Measurements from ENCODE around the gene GAS2. TPM values are rescaled to one million over a fixed set of nuclear protein-coding genes. Genes with fewer than 3 reads are reported as not detected.

GAS2 gene
- total and polyA plus RNA-seq, 2 donors (not counting 1 experiment from before 2014, with no cell fraction given) = 2.5 to 6.5 TPM

GRCh38 chr11:22775248-22775647 lies 108.8 kb downstream of the GAS2 start:
- DNase-seq (no peak), ATAC-seq (ENCODE audit: low read depth) (no peak)
- WGBS (ENCODE audit: insufficient coverage) = 81% methylated on average over 2 of the region's 5 CpGs
- Histone ChIP-seq H3K79me2 (ENCODE audit: control insufficient read depth, insufficient read depth, low read length) (no peaks in the 10 kb centered on the region), H3K27me3 (replicated peaks in 1 of 4; ENCODE audit: control extremely low read depth in 1 of 4, control insufficient read depth in 3 of 4, insufficient read depth in 4 of 4, low read length in 3 of 4) (no peaks in the 10 kb centered on the region), H3K4me2 (replicated peaks; ENCODE audit: low read depth, low read length, poor library complexity, severe bottlenecking) (no peak overlapping the region), H3K36me3 (replicated peaks in 1 of 2; ENCODE audit: control extremely low read depth in 1 of 2, control insufficient read depth in 1 of 2, extremely low read depth in 1 of 2, insufficient read depth in 2 of 2, low read length in 1 of 2) (no peaks in the 10 kb centered on the region), H3K9ac (ENCODE audit: low read length) (no peak overlapping the region), H3K4me1 (ENCODE audit: control insufficient read depth in 2 of 2, insufficient read depth in 2 of 2, low read length in 2 of 2) (no peaks in the 10 kb centered on the region), H3K9me3 (ENCODE audit: control extremely low read depth in 1 of 3, control insufficient read depth in 2 of 3, insufficient read depth in 1 of 3, low read length in 2 of 3) (no peaks in the 10 kb centered on the region), H4K20me1 (ENCODE audit: control insufficient read depth, insufficient read depth, low read length, poor library complexity, severe bottlenecking) (no peaks in the 10 kb centered on the region), H3K4me3 (ENCODE audit: control extremely low read depth in 1 of 5, extremely low read depth in 1 of 5, insufficient read depth in 1 of 5, low read depth in 2 of 5, low read length in 4 of 5) (no peak overlapping the region), H2AFZ (ENCODE audit: insufficient read depth, low read depth, low read length, poor library complexity, severe bottlenecking) (no peak overlapping the region), H3K27ac (ENCODE audit: low read length in 2 of 2) (no peak overlapping the region)
- TF ChIP-seq, protein P1, sequence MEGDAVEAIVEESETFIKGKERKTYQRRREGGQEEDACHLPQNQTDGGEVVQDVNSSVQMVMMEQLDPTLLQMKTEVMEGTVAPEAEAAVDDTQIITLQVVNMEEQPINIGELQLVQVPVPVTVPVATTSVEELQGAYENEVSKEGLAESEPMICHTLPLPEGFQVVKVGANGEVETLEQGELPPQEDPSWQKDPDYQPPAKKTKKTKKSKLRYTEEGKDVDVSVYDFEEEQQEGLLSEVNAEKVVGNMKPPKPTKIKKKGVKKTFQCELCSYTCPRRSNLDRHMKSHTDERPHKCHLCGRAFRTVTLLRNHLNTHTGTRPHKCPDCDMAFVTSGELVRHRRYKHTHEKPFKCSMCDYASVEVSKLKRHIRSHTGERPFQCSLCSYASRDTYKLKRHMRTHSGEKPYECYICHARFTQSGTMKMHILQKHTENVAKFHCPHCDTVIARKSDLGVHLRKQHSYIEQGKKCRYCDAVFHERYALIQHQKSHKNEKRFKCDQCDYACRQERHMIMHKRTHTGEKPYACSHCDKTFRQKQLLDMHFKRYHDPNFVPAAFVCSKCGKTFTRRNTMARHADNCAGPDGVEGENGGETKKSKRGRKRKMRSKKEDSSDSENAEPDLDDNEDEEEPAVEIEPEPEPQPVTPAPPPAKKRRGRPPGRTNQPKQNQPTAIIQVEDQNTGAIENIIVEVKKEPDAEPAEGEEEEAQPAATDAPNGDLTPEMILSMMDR (IDR thresholded peaks at IDR 0.05) = no peak
- TF ChIP-seq EZH2 (IDR thresholded peaks at IDR 0.05; ENCODE audit: borderline replicate concordance, insufficient read depth, low read depth, low read length, poor library complexity, severe bottlenecking) = no peak
- no peak overlapping the region for H3K4me3 Mint-ChIP-seq
- H3K4me1 Mint-ChIP-seq = no peaks in the 10 kb centered on the region
- POLR2A ChIA-PET = no interaction called here
- intact Hi-C loops (cut with micrococcal nuclease) = no loop called here
- H3K9me3 Mint-ChIP-seq (ENCODE audit: insufficient read depth) = no peaks in the 10 kb centered on the region
- CTCF ChIA-PET = interaction anchor here (4.3 kb wide), 1 partner anchor 12 kb away, joined by 27 read pairs; no protein-coding TSS in a partner anchor
- H3K27ac Mint-ChIP-seq = no peak overlapping the region
- peaks cover 7% of the 10 kb centered on the region for H3K27me3 Mint-ChIP-seq

DNA sequence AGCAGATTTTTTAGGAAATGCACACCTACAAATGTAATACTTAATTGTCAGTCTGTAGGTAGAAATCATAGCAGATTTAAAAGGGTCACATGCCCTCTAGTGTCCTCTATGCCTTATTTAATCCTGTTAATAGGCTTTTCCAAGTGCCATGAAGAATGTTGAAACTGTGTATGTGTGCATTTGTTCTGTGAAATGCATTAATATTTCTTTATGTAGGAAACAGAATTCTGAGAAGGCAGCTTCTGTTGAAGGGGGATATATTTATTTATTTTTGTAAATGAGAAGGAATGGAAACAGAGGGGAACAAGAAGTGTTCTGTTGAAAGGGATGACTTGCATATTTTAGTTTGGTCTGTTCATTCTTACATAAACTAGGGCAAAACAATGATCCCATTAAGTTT lies 112.2 kb downstream of the GAS2 start:
- no peak overlapping the region for H2AFZ ChIP-seq (ENCODE audit: insufficient read depth, low read depth, low read length, poor library complexity, severe bottlenecking)
- H3K4me2 ChIP-seq (replicated peaks; ENCODE audit: low read depth, low read length, poor library complexity, severe bottlenecking) = no peak overlapping the region
- ATAC-seq (ENCODE audit: low read depth) (no peak), DNase-seq (no peak)
- H3K4me3 Mint-ChIP-seq = no peak overlapping the region
- POLR2A ChIA-PET = no interaction called here
- intact Hi-C loops (cut with micrococcal nuclease) = no loop called here
- H3K27me3 Mint-ChIP-seq = peaks cover 7% of the 10 kb centered on the region
- H3K4me1 Mint-ChIP-seq = peaks cover 8% of the 10 kb centered on the region
- no peak overlapping the region for H3K9ac ChIP-seq (ENCODE audit: low read length)
- H3K4me1 ChIP-seq (ENCODE audit: control insufficient read depth in 2 of 2, insufficient read depth in 2 of 2, low read length in 2 of 2) = peaks cover 4 to 5% of the 10 kb centered on the region in 2 donors
- no peaks in the 10 kb centered on the region for H3K9me3 Mint-ChIP-seq (ENCODE audit: insufficient read depth)
- H3K27ac ChIP-seq (ENCODE audit: low read length in 2 of 2) = no peak overlapping the region
- TF ChIP-seq EZH2 (IDR thresholded peaks at IDR 0.05; ENCODE audit: borderline replicate concordance, insufficient read depth, low read depth, low read length, poor library complexity, severe bottlenecking) = no peak
- TF ChIP-seq, protein P1 (IDR thresholded peaks at IDR 0.05) = no peak
- no peak overlapping the region for H3K4me3 ChIP-seq (ENCODE audit: control extremely low read depth in 1 of 5, extremely low read depth in 1 of 5, insufficient read depth in 1 of 5, low read depth in 2 of 5, low read length in 4 of 5)
- H3K9me3 ChIP-seq (ENCODE audit: control extremely low read depth in 1 of 3, control insufficient read depth in 2 of 3, insufficient read depth in 1 of 3, low read length in 2 of 3) = no peaks in the 10 kb centered on the region
- CTCF ChIA-PET = interaction anchor here (0.7 to 4.3 kb wide), 4 partner anchors 8 to 452 kb away, joined by 3 to 27 read pairs (median 3); no protein-coding TSS in a partner anchor
- no peak overlapping the region for H3K27ac Mint-ChIP-seq
- H3K27me3 ChIP-seq (replicated peaks in 1 of 4; ENCODE audit: control extremely low read depth in 1 of 4, control insufficient read depth in 3 of 4, insufficient read depth in 4 of 4, low read length in 3 of 4) = no peaks in the 10 kb centered on the region
- no peaks in the 10 kb centered on the region for H3K79me2 ChIP-seq (ENCODE audit: control insufficient read depth, insufficient read depth, low read length)
- H3K36me3 ChIP-seq (replicated peaks in 1 of 2; ENCODE audit: control extremely low read depth in 1 of 2, control insufficient read depth in 1 of 2, extremely low read depth in 1 of 2, insufficient read depth in 2 of 2, low read length in 1 of 2) = no peaks in the 10 kb centered on the region
- no peaks in the 10 kb centered on the region for H4K20me1 ChIP-seq (ENCODE audit: control insufficient read depth, insufficient read depth, low read length, poor library complexity, severe bottlenecking)

All from B cell (primary cell).